ENCODE results near the gene FBXL16. TPM values are rescaled to one million over a fixed set of nuclear protein-coding genes. Genes with fewer than 3 reads are reported as not detected.
"Not testable (repeated sequence)": the region's sequence is repeated elsewhere in the genome, so short reads cannot be mapped to it uniquely, and the experiment has no call there.

The FBXL16 gene, protein sequence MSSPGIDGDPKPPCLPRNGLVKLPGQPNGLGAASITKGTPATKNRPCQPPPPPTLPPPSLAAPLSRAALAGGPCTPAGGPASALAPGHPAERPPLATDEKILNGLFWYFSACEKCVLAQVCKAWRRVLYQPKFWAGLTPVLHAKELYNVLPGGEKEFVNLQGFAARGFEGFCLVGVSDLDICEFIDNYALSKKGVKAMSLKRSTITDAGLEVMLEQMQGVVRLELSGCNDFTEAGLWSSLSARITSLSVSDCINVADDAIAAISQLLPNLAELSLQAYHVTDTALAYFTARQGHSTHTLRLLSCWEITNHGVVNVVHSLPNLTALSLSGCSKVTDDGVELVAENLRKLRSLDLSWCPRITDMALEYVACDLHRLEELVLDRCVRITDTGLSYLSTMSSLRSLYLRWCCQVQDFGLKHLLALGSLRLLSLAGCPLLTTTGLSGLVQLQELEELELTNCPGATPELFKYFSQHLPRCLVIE
- 1.3 TPM for total RNA-seq

DNA sequence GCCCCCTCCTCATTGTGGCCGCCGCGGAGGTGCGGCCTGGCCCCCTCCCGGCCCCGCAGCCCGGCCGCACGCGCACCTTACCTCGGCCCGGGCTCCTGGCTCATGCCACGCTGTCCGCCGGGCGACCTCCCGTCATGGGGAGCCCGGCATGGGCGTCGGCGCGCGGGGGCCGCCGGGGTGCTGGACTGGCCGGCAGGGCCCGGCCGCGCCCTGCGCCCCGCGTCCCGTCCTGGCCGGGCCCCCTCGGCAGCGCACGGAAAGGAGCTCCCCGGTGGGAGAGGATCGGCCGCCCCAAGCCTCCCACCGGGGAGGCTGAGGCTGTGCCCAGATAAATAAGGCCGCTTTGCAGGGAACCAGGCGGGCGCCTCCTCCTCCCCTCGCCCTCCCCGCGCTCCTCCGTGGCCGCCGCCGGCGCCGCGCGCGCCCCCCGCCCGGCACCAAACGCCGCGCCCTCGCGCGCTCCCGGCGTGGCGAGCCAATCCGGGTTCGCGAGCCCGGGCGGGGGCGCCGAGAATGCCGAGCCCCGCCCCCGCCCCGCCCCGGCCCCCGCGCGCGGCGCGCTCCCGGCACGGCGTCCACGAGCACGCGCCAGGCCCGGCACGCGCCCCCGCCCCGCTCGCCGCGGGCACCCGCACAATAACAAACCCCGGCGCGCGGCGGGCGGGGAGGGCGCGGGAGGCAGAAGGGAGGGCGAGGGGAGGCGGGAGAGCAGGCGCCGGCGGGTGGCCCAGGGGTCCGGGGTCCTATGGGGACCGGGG is at the start of gene FBXL16:
Gene FBXL16, minus strand, starts transcription at position 371 of the 758 bp plus-strand sequence. CDS start 8,396 bp downstream, outside the sequence.
- DNase-seq (ENCODE audit: low spot score): no peak

DNA sequence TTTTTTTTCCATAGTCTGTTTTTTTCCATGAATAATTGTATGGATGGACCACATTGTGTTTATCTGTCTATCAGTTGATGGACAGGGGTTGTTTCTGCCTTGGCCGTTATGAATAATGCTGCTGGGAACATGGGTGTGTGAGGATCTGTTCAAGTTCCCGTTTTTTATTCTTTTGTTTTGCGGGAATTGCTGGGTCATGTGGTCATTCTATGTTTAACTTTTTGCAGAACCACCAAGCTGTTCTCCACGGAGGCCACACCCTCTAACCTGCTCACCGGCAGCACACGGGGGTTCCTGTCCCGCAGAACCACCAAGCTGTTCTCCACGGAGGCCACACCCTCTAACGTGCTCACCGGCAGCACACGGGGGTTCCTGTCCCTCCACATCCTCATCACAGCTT is 49.1 kb upstream of the FBXL16 start:
- no peak for DNase-seq (ENCODE audit: low spot score)

DNA sequence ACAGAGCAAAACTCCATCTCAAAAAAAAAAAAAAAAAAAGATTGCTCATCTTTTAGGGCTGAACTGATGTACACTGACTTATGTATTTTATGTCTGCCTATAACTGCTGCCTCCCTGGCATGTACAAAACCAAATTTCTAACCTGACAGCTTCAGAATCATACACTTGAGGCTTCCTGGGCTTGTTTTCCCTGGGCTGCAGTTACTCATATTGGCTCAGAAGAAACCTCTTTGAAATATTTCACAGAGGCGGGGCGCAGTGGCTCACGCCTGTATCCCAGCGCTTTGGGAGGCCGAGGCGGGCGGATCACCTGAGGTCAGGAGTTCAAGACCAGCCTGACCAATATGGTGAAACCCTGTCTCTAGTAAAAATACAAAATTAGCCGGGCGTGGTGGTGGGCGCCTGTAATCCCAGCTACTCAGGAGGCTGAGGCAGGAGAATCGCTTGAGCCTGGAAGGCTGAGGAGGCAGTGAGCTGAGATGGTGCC is 48.6 kb upstream of the FBXL16 start:
- not testable (repeated sequence) for DNase-seq (ENCODE audit: low spot score)

DNA sequence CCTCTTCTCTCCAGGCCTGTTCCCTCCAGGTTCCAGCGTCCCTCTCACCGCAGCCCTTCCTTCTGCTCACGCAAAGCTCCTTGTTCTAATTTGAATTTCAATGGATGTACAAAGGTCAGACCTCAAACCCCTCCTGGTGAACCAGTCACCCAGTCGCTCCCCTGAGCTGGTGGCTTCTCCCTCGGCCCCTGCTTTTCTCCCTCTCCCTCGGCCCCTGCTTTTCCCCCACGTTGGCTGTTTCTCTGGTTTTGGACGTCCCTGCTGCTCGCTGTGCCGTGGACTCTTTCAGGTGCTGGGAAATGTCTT is 46.4 kb upstream of the FBXL16 start:
- no peak for DNase-seq (ENCODE audit: low spot score)

DNA sequence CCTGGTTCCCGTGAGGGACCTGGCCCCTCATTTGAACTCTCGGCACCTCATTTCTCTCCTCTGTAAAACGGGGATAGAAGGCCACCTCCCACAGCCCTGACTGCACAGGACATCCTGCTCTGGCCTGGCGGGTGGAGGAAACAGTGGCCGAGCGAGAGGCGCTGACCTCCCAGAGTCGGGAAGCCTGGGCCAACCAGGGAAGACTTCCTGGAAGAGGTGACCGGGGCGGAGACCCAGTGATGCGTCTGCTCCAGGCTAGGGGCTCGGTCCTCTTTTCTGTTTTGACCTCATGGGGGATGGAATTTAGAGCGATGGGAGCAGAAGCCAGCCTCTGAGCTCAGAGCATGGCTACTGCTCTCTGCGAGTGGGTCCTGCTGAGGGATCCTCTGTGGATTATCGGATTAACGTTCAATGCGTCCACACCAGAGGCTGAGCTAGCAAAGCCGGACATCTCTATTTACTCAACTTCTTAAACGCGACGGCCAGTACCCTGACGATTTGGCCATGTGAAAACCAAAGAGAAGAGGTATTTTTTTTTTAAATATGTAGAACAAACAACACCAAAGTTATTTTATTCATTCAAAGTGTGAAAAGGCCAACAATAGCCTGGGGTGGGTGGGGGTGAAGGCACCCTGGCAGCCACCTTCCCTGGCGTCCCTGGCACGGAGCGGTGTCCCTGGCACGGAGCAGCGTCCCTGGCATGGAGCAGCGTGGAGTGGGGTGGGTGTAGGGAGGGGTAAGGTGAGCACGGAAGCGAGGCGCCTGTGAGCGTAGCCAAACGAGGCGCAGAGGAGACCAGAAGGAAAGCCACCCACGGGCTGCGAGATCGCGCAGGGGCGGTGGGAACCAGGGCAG is 45.8 kb upstream of the FBXL16 start:
- no peak for DNase-seq (ENCODE audit: low spot score)

DNA sequence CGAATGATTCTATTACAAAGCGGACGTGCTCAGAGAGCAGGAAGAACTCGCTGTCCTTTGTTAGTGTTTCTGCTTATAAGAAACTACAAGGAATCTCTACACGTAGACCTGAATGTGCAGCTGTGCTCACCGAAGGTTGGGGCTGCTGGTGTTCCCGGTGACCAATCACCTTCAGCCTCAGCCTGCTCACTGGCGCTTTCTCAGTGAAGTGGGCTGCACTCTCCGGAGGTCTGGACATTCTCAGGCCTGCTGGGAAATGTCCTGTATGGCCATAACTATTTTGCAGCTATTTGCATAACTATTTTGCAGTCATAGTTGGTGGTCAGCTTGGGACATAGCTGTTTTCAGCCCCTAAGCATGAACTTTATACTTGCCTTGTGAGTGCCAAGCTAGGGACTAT is 44.9 kb upstream of the FBXL16 start:
- DNase-seq (ENCODE audit: low spot score): no peak

DNA sequence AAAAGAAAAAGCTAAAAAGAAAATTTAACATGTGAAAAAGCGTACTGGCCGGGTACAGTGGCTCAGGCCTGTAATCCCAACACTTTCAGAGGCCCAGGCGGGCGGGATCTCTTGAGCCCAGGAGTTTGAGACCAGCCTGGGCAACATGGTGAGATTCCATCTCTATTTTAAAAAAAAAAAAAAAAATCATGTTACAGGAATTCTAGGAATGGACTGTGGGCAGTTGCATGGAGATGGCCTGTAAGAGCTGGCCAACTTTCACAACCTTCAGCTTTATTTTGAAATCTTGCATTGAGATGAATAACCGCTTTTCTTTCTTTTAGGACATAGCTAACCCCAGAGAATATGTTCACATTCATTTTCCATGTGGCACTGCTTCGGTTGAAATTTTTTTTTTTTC is 43.4 kb upstream of the FBXL16 start:
- no peak for DNase-seq (ENCODE audit: low spot score)

DNA sequence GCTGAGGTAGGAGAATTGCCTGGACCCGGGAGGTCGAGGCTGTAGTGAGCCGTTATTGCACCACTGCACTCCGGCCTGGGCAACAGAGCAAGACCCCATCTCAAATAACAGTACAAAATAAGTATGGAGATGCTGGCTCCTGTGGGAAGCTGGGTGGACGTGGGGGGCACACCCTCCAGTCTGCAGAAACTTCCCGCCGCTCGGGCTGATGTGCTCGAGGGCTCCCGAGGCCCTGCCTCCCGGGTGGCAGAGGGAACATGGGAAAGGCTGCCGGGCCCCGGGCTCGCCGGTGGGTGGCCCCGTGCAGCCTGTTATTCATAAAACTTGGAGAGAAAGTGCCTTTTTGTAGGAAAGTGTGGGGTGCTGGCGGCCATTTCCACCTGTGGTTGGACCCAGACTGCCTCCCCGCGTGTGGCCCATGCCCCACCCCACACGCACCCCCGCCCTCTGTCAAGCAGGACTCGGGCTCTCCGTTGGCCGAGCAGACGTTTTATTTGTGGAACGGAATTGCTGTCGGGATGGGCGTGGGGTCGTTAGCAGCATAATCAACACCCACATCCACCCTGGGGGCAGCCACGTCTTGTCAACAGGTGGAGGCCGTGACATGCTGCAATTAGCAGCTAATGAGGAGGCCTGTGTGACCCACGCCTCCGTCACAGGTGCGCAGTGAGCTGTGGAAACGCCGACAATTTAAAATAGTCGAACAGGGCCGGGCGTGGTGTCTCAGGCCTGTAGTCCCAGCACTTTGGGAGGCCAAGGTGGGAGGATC is 42.6 kb upstream of the FBXL16 start:
- DNase-seq (ENCODE audit: low spot score): no peak

DNA sequence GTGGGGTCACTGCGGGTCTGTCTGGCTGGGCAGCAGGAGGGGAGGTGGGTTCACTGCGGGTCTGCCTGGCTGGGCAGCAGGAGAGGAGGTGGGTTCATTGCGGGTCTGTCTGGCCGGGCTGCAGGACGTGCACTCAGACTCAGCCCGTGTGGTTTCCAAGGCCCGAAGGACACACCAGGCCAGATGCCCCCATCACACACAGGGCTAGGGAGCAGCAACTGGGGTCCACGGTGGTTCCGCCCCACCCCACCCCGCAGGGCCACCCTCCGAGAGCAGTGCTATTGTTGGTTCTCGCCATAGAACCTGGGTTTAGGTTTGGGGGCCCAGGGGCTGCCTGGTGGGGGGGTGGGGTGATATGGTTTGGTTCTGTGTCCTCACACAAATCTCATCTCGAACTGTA is 41.0 kb upstream of the FBXL16 start:
- no peak for DNase-seq (ENCODE audit: low spot score)

DNA sequence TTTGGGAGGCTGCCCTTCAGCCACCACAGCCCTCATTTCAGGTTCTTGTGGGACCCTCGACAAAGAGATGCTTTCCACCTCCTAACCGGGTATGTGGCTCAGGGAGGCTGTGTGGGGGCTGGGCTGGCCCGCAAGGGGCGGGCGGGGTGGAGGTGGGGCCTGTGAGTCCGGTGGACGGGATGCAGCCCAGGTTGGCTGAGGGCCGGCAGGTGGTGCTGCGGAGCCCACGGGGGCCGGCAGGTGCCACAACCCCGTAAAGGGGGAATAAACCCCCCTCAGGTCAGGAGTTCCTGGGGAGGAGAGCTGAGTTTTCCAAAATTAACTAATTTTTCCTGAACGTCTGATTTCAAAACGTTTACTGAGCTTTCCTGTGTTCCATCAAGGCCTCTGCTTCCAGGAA is 40.1 kb upstream of the FBXL16 start:
- no peak for DNase-seq (ENCODE audit: low spot score)

DNA sequence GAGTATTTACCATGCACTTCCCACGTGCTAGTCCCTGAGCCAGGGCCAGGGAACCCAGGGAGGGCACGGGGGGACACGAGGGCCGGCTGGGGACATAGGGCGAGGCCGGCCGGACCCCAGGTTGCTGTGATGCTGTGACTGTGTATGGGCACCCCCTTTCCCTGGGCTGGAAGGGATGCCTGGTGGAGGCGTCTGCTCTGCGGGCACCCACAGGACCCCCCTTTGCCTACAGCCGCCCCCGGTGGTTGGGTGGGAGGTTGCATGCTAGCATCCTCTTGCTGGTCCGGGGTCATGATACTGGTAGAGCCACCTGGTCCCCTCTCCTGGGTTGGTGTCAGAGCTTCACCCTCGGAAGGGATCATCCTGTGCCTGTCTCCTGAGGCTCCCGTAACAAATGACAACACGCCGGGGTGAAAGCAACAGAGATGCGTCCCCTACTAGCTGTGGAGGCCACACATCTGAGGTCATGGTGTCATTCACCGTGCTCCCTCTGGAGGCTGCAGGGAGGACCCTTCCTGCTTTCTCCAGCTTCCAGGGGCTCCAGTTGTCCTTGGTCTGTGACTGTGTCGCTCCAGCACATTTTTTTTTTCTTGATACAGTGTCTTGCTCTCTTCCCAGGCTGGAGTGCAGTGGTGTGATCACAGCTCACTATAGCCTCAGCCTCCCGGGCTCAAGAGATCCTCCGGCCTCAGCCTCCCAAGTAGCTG is 38.3 kb upstream of the FBXL16 start:
- DNase-seq (ENCODE audit: low spot score): no peak

DNA sequence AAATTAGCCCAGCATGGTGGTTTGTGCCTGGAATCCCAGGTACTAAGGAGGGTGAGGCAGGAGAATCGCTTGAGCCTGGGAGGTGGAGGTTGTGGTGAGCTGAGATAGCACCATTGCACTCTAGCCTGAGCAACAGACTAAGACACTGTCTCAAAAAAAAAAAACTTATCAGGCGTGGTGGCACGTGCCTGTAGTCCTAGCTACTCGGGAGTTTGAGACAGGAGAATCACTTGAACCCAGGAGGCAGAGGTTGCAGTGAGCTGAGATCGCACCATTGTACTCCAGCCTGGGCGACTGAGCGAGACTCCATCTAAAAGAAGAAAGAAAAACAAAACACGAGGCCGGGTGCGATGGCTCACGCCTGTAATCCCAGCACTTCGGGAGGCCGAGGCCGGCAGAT is 37.3 kb upstream of the FBXL16 start:
- not testable (repeated sequence) for DNase-seq (ENCODE audit: low spot score)

DNA sequence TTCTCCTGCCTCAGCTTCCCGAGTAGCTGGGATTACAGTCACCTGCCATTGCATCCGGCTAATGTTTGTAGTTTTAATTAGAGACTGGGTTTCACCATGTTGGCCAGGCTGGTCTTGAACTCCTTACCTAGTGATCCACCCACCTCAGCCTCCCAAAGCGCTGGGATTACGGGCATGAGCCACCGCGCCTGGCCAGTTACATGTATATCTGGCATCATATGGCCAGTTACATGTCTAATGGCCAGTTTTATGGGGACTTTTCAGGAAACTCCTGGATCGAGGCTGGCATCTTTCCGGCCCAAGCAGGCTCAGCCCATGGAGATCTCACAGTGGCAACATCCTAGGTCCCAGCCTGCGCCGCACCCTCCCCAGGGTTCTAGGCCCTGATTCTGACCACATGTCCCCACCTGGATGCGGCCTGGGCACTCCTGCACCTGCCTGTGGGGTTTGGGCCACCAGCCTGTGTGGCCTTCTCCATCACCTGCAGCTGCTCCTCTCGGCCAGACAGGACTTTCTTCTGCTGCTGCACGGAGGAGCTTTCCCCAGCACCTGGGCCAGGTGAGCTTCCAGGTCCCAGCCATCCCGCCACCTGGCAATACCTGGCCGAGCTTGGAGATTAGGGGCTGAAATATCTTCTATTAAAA is 36.5 kb upstream of the FBXL16 start:
- DNase-seq (ENCODE audit: low spot score): no peak

DNA sequence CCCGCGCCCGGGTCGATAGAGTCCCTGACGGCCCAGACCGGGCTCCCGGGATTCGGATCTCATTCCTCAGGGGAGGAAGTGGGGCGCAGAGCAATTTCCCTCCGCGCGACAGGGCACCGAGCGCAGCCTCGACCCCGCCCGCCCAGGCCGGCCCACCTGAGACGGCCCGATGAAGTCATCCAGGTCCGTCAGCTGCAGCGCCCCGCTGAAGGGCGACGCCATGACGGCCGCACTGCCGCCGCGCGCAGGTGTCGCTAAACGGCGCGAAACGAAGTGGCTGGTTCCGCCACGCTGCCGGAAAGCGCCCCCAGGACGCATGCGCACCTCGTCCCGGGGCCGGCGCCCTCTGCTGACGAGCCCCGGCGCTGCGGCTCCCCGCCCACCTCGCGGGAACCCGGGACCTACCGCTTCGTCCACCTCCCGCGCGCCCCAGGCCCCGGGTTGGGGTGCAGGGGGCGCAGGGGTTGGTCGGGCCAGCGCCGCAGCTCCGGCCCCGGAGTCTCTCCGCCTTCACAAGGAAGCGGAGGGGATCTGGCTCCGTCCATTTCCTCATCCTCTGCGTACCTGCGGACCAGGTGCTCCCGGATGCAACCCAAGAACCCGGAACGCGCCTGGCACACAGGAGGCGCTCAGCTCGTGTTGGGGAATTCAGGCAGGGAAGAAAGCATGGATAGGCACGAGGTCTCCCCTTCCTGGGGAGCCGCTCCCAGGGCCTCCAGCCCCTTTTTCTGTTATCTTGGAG is 35.3 kb upstream of the FBXL16 start, which contains the start of gene CIAO3:
Gene CIAO3, minus strand, starts transcription at position 234 of the 742 bp plus-strand sequence. Its CDS starts 12 bp downstream, at position 222.
- DNase-seq (ENCODE audit: low spot score): peak; percentile 90

DNA sequence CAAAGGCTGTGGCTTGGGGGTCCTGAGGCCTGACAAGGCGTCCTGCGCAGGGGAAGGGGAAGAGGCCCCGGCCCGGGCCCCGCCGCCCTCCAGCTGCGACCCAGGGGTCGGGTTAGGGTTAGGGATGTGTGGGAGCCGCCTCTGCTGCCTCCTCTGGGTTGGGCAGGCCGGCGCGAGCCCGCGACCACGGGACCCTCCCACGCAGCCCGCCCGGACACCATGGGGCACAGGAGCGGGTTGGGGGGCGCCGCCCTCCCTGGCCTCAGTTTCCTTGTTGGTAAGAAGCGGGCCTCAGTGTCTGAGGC is 34.8 kb upstream of the FBXL16 start:
- DNase-seq (ENCODE audit: low spot score): no peak

DNA sequence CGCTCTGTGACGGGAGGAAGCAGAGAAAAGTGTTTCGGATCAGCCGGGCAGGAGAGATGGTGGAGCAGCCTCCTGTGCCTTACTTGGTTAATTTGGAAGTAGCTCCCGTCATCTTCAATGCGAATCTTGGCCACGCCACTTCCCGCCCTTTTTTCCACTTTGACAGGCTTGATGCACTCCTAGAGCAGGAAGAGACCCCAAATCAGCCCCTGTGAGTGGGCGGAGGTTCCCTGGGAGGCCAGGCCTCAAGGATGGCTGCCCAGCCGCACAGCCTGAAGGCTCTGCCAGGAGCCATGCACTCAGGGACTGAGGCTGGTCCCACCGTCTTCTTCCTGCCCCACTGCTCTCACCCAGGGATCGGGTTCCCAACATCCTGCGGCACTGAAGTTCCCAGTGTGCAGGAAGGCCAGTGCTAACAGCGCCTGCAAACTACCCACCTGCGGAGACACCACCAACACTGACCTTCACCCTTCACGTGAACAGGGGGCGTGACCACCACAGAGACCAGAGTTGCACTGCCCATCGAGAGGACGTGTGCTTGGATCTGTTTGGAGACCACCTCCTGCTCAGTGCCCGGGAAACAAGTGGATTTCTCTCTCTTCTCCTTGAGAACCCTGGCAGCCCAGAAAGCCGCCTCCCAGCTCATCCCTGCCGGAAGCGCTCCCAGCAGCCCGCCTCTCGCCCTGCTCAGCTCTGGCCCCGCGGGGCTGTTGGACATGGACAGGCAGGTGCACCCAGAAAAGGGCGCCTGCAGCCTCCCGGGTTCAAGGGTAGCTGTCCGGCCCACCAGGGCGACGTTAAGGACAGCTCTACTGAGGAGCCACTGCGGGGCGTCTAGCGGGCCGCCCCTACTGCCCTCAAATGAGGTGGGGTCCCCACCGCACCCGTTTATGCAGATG is 34.2 kb upstream of the FBXL16 start:
- DNase-seq (ENCODE audit: low spot score): no peak

DNA sequence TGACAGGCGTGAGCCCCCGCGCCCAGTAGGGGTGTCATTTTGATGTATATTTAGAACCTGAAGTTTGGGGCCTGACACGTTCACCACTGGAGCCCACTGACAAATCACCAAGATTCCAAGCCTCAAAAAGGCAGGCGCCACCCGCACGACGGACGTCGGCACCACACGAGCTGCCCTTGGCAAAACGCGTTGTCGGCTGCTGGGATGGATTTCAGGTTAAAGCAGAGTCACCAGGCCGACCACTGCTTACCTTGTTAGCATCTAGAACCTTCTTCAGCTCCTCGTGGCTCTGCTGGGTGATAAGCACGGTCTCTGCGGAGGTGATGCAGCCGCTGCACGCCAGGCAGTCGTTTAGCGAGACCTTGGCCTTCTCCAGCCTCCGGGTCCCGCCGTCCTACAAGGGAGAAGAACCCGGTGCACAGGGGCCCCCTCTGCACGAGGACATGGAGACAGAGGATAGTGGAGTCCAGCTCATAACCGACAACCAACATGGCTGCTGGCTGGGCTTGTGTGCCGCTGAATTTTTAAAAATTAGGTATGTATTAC is 31.4 kb upstream of the FBXL16 start:
- DNase-seq (ENCODE audit: low spot score): no peak

DNA sequence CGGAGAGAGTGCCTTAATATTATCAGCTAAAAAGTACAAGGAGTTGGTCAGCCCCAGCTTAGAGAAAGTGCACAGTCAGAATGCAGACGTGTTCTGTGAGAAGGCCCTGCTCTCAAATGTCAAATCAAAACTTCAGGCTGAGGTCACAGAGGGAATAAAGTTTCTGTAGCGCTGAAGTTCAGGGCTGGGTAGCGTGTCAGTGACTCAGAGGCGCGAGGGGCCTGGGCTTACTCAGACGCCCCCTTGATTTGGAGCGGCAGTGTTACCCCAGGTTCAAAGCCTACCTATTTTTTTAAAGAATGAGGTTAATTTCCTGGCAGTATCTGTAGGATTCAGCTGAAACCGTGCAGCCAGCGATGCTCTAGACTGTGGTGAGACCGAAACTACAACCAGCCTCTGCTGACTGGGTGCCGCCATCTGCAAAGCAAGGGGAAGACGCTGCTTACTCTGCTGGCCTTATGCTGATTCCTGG is 30.4 kb upstream of the FBXL16 start:
- DNase-seq (ENCODE audit: low spot score): no peak

All from ureter (tissue), 1 donor.